ENCODE measurements around the gene RAB40B.

The RAB40B gene

DNA sequence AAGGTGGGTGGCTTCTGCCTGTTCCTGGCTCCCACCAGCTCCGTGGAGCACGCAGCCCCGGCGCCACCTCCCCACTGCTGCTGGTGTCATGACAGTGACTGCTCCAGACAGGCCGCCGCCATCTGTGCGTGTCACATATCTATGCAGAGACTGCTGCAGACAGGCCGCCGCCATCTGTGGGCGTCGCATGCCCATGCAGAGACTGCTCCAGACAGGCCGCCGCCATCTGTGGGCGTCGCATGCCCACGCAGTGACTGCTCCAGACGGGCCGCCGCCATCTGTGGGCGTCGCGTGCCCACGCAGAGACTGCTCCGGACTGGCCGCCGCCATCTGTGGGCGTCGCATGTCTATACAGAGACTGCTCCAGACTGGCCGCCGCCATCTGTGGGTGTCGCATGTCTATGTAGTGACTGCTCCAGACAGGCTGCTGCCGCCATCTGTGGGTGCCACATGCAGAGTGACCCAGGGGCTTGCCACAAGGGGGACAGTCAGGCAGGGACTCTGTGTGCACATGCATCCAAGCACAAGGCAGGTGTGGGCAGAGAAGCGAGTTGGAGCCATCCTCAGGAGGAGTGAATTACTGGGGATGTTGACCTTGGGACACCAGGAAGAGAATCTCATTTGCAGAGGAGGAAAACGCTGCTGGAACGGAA, 14.7 kb upstream of the RAB40B start:
- in situ Hi-C loops (cut with HindIII; ENCODE audit: low sequenced_read_pairs), result no loop called here
- no peak for DNase-seq (ENCODE audit: low read depth, low spot score)
- H3K4me3 ChIP-seq (ENCODE audit: low read depth, low read length), result no peak overlapping the region
- TF ChIP-seq, protein P1, sequence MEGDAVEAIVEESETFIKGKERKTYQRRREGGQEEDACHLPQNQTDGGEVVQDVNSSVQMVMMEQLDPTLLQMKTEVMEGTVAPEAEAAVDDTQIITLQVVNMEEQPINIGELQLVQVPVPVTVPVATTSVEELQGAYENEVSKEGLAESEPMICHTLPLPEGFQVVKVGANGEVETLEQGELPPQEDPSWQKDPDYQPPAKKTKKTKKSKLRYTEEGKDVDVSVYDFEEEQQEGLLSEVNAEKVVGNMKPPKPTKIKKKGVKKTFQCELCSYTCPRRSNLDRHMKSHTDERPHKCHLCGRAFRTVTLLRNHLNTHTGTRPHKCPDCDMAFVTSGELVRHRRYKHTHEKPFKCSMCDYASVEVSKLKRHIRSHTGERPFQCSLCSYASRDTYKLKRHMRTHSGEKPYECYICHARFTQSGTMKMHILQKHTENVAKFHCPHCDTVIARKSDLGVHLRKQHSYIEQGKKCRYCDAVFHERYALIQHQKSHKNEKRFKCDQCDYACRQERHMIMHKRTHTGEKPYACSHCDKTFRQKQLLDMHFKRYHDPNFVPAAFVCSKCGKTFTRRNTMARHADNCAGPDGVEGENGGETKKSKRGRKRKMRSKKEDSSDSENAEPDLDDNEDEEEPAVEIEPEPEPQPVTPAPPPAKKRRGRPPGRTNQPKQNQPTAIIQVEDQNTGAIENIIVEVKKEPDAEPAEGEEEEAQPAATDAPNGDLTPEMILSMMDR (IDR thresholded peaks at IDR 0.05; ENCODE audit: low read depth, low read length), result no peak

DNA sequence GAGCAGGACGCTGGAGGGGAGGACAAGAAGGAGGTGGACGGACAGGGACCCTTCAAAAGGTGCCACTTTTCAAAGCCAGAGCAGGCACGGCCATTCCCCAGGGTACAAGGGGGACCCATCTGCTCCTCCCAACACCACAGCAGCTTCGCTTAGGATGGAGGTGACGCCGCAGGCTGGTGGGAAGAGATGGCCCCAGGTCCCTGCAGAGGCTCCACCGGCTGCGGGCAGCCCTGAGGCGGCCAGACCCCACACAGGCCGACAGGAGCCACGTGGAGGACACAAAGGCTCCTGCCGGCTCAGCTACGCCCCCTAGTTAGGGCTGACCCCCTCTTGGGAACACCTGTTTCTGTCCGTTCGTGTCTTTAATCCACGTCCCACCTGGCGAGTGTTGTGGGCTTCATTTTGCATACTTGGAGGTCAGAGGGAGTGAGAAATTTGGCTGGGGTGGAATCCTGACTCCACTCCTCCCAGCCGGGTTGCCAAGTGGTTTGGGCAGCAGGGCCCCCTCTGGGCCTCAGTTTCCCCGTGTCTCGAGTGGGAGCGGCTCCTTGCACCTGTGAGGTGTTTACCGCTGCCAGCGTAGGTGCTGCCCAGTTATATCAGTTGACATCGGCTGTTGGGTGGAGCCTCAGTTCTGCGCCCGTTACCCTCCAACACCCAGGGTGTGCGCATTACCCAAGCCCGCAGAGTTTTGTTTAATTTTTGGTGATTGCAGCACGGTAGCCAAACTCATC, 12.2 kb upstream of the RAB40B start:
- no peak overlapping the region for H3K4me3 ChIP-seq (ENCODE audit: low read depth, low read length)
- DNase-seq (ENCODE audit: low read depth, low spot score), result no peak
- in situ Hi-C loops (cut with HindIII; ENCODE audit: low sequenced_read_pairs), result no loop called here
- TF ChIP-seq, protein P1 (IDR thresholded peaks at IDR 0.05; ENCODE audit: low read depth, low read length), result no peak

DNA sequence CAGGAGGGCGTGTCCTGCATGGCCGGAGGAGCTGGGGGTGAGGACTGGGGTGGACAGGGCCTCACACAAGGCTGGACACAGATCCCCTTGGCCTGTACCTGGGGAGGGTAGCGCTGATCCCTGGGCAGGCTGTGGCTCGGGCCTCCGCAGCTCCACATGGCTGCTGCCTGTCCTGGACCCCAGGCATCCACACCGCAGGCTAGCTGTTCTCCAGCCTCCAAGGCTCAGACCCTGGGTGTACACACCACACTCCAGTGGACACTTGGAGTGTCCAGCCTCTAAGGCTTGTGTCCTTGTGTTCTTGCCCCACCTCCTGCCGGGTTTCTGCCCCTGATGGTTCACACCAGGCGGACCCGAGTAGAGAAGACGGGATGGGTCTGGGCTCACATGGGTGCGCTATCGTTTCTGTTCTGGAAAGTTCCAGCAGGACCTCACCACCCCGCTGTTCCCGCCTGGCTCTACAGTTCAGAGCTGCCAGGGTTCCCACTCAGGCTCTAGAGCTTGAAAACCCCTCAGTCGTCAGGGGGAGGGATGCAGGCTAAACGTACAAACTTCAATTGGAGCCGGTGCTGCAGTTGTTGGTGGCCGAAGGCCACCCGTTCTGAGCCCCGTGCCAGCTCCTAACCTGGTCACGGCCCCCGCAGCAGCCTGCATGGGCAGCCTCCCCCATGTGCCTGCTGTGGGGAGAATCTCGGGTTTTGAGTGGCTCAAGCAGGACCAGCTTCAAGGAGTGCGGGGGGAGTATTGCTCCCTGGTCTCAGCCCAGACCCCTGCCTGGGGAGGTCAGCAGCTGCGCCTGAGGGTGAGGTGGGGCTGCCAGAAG, 11.4 kb upstream of the RAB40B start:
- DNase-seq (ENCODE audit: low read depth, low spot score), result no peak
- TF ChIP-seq, protein P1 (IDR thresholded peaks at IDR 0.05; ENCODE audit: low read depth, low read length), result no peak
- no peak overlapping the region for H3K4me3 ChIP-seq (ENCODE audit: low read depth, low read length)
- in situ Hi-C loops (cut with HindIII; ENCODE audit: low sequenced_read_pairs), result no loop called here

DNA sequence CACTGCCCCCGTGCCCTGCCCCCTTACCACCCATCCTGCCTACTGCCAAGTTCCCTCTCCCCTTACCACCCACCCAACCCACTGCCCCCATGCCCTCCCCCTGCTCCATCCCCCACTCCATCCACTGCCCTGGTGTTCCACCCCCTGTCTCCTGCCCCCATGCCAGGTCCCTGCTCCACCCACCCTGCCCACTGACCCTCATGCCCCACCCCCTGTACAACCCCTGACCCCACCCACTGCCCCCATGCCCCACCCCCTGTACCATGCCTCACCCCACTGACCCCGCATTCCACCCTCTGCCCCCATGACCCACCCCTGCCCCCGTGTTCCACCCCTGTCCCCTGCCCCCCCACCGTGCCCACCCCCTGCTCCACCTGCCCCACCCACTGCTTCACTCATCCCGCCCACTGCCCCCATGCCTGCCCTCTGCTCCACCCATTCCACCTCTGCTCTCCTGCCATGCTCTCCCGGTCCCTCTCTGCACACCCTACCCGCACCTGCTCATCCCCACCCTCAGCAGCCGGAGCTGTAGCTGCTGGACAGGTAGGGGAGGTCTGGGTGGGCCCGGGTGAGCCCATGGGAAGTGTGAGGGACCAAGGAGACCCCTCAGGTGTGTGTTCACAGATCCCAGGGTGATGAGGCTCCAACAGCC, 10.7 kb upstream of the RAB40B start:
- H3K4me3 ChIP-seq (ENCODE audit: low read depth, low read length), result no peak overlapping the region
- in situ Hi-C loops (cut with HindIII; ENCODE audit: low sequenced_read_pairs), result no loop called here
- no peak for DNase-seq (ENCODE audit: low read depth, low spot score)
- TF ChIP-seq, protein P1 (IDR thresholded peaks at IDR 0.05; ENCODE audit: low read depth, low read length), result no peak

DNA sequence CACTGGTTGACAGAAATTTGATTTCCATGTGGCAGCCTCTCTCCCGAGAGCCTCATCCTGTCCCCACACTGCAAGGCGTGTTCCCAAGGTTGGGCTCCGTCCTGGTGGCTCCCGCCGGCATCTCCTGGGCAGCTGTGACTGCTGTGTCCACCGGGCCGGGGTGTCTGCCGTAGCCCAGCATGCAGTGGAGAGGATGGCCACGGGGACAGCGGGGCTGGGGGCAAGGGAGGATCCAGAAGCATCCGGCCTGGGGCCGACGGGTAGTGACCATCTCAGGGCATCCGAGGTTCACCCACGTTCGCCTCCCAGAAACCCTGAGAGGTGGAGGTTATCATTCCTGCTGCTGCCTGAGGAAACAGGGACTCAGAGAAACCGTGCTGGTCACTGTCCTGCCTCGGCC, 7.3 kb upstream of the RAB40B start:
- in situ Hi-C loops (cut with HindIII; ENCODE audit: low sequenced_read_pairs), result no loop called here
- TF ChIP-seq, protein P1 (IDR thresholded peaks at IDR 0.05; ENCODE audit: low read depth, low read length), result no peak
- no peak overlapping the region for H3K4me3 ChIP-seq (ENCODE audit: low read depth, low read length)
- DNase-seq (ENCODE audit: low read depth, low spot score), result no peak

DNA sequence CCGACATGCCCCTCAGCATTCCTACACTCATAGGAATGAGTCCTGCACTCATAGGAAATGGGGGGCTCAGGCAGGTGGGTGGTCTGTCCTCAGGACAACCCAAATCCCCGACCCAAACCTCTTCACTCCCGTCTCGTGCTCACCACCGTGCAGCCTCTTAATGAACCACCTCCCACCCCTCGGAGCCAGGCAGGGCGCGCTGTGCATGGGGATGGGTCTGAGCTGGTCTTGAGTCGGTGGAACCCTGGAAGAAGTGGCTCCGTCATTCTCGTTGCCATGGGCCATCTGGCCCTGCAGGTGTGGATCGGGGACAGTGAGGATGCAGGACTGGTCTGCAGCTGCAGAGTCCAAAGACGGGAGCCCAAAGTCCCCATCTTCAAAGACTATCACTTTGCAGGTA, 6.4 kb upstream of the RAB40B start:
- no peak overlapping the region for H3K4me3 ChIP-seq (ENCODE audit: low read depth, low read length)
- in situ Hi-C loops (cut with HindIII; ENCODE audit: low sequenced_read_pairs), result no loop called here
- no peak for DNase-seq (ENCODE audit: low read depth, low spot score)
- TF ChIP-seq, protein P1 (IDR thresholded peaks at IDR 0.05; ENCODE audit: low read depth, low read length), result no peak

Data from astrocyte of the spinal cord (primary cell).